Brain microvascular endothelial cell (primary cell): ENCODE data around the gene MKNK1.

Source experiments
- DNase-seq: peaks from one replicate; pipeline ENCODE4 v3.0.0-alpha.2; 2020
- H3K27ac ChIP-seq: fragments of 250-450 bp; sonication (Bioruptor Pico); 2 replicates; pipeline ENCODE4 v1.5.1; 2020; ENCODE audit warnings: mild to moderate bottlenecking, moderate library complexity
- H3K27me3 ChIP-seq: fragments of 250-450 bp; sonication (Bioruptor Pico); replicated peaks from 2 replicates; pipeline ENCODE4 v1.5.1; 2020; ENCODE audit warnings: mild to moderate bottlenecking
- H3K36me3 ChIP-seq: fragments of 250-450 bp; sonication (Bioruptor Pico); replicated peaks from 2 replicates; pipeline ENCODE4 v1.5.1; 2020; ENCODE audit warnings: mild to moderate bottlenecking
- H3K4me3 ChIP-seq: 2 replicates; pipeline ENCODE4 v1.5.1; 2011; ENCODE audit warnings: low read depth, mild to moderate bottlenecking, control low read depth, low read length, moderate library complexity
- in situ Hi-C: cut with HindIII; loops from 2 replicates; pipeline ENCODE4 v1.10.0; 2017; ENCODE audit warnings: low sequenced_read_pairs, low pct_ligation_motif_present
- TF ChIP-seq, protein P1 (sequence below): IDR thresholded peaks from 2 replicates; pipeline ENCODE4 v1.5.1; 2011; ENCODE audit warnings: low read depth, mild to moderate bottlenecking, moderate library complexity, low read length, control low read depth, inconsistent platforms; ENCODE audit errors: missing control alignments

MKNK1 gene

DNA sequence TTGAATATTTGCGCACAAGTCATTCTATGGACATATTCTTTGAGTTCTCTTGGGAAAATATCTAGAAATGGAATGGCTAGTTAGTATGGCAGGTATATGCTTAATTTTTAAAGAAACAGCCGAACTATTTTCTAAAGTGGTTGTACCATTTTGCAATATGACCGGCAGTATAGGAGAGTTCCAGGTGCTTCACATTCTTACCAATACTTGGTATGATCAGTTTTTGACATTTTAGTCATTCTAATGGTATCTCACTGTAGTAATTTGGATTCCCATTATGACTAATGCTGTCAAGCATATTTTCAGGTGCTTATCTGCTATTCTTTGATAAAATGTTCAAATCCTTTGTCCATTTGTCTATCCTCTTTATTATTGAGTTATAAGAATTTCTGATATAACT is 43.5 kb upstream of the MKNK1 start:
- H3K27me3 ChIP-seq, result no peaks in the 10 kb centered on the region
- no peak overlapping the region for H3K27ac ChIP-seq
- in situ Hi-C loops, result no loop called here
- no peak for DNase-seq
- H3K36me3 ChIP-seq, result peaks cover 5% of the 10 kb centered on the region
- TF ChIP-seq, protein P1, sequence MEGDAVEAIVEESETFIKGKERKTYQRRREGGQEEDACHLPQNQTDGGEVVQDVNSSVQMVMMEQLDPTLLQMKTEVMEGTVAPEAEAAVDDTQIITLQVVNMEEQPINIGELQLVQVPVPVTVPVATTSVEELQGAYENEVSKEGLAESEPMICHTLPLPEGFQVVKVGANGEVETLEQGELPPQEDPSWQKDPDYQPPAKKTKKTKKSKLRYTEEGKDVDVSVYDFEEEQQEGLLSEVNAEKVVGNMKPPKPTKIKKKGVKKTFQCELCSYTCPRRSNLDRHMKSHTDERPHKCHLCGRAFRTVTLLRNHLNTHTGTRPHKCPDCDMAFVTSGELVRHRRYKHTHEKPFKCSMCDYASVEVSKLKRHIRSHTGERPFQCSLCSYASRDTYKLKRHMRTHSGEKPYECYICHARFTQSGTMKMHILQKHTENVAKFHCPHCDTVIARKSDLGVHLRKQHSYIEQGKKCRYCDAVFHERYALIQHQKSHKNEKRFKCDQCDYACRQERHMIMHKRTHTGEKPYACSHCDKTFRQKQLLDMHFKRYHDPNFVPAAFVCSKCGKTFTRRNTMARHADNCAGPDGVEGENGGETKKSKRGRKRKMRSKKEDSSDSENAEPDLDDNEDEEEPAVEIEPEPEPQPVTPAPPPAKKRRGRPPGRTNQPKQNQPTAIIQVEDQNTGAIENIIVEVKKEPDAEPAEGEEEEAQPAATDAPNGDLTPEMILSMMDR, result no peak
- no peak overlapping the region for H3K4me3 ChIP-seq

DNA sequence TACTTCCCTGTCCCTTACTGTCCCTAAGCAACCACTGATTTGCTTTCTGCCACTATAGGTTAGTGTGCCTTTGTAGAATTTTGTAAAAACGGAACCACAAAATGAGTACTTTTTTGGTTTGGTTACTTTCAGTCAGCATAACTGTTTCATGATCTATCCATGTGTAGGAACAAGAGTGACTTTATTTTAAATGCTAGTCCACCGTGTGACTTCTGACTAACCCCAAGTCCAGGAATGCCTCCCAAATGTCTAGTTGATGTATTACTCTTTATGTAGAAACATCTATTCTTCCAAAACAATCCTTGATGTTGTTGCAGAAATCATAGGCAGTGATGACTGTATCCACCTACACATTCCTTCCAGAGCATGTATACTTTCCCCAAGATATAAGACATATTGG is 42.8 kb upstream of the MKNK1 start:
- DNase-seq, result no peak
- Histone ChIP-seq H3K36me3 (peaks cover 5% of the 10 kb centered on the region), H3K4me3 (no peak overlapping the region), H3K27me3 (no peaks in the 10 kb centered on the region), H3K27ac (no peak overlapping the region)
- in situ Hi-C loops, result no loop called here
- TF ChIP-seq, protein P1, result no peak

DNA sequence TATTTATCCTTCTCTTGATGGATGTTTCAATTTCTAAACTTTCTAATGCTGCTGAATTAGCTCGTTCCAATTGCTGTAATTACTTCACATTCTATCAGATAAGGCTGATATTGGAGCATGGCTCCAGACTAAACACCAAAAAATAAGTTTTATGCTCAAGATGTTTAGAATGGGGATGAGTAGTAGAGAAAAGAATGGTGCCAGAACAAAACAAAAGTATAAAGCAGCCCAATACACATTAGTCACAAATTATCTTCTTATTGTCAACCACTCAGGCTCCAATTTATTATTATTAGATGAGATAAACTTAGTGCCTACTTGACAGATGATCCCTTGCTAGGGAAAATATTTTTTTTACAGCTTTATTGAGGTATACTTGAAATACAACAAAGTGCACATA is 42.3 kb upstream of the MKNK1 start:
- no peak for DNase-seq

DNA sequence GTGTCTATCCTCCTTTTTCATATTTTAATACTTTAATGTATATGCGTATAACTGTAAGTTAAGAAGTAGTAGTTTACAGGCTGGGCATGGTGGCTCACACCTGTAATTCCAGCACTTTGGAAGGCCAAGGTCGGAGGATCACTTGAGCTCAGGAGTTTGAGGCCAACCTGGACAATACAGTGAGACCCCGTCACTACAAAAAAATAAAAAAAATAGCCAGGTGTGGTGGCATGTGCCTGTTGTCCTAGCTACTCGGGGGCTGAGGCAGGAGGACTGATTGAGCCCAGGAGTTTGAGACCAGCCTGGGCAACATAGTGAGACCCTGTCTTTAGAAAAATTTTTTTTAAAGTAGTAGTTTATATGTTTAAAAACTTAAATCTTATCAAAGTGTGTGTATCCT is 41.7 kb upstream of the MKNK1 start:
- Histone ChIP-seq H3K4me3 (no peak overlapping the region), H3K27ac (no peak overlapping the region), H3K27me3 (no peaks in the 10 kb centered on the region), H3K36me3 (peaks cover 5% of the 10 kb centered on the region)
- no peak for DNase-seq
- TF ChIP-seq, protein P1, result no peak
- in situ Hi-C loops, result no loop called here

More for the DNA sequence above, 42.3 kb upstream of the MKNK1 start:
- Histone ChIP-seq H3K27me3 (no peaks in the 10 kb centered on the region), H3K27ac (no peak overlapping the region), H3K4me3 (no peak overlapping the region), H3K36me3 (peaks cover 5% of the 10 kb centered on the region)
- TF ChIP-seq, protein P1, result no peak
- in situ Hi-C loops, result no loop called here

DNA sequence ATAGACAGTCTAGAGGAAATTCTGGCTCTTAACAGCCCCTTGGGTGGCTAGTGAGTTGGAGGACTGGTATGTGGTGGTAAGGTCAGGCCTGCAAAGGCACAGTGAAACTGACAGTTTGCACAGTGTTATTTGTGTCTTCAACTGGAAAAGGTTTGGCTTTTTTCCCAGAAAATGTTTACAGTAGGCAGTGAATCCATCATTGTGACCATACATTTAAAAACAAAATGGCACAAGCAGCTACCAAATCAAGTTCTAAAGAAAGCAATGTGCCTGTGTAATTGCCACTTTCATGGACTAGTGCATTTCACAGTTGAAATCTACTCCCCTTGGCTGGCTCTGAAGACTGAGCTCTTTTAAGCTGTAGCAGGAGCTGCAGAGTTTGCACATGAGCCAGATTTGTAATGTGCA is 39.3 kb upstream of the MKNK1 start:
- no peak overlapping the region for H3K27ac ChIP-seq
- DNase-seq, result peak; percentile 67
- in situ Hi-C loops, result no loop called here

More for the DNA sequence above, 39.3 kb upstream of the MKNK1 start:
- Histone ChIP-seq H3K4me3 (no peak overlapping the region), H3K36me3 (no peaks in the 10 kb centered on the region), H3K27me3 (no peaks in the 10 kb centered on the region)
- TF ChIP-seq, protein P1, result no peak
